SU-DHL-6 (cell line): Measurements from ENCODE around the gene COQ2.

Experiments used
- H2AFZ ChIP-seq: fragments of 200-600 bp; sonication (generic); 2 replicates; pipeline ENCODE4 v1.6.1; 2014; ENCODE audit warnings: low read depth, mild to moderate bottlenecking, moderate library complexity, mixed read lengths, antibody characterized with exemption, low read length; ENCODE audit not compliant: severe bottlenecking
- H3F3A ChIP-seq: fragments of 200-600 bp; shearing (Covaris generic); 2 replicates; pipeline ENCODE4 v1.6.0; 2016; ENCODE audit warnings: antibody characterized with exemption, mild to moderate bottlenecking; ENCODE audit not compliant: insufficient read depth
- H3K27ac ChIP-seq: fragments of 200-600 bp; sonication (generic); 2 replicates; pipeline ENCODE4 v1.5.1; 2016; ENCODE audit warnings: low read depth, mild to moderate bottlenecking, low read length, moderate library complexity, mixed read lengths
- H3K27me3 ChIP-seq: fragments of 200-600 bp; sonication (generic), shearing (Covaris generic); 2 replicates; pipeline ENCODE4 v1.6.0; 2014; ENCODE audit warnings: mild to moderate bottlenecking, low read length
- H3K36me3 ChIP-seq: fragments of 200-600 bp; sonication (generic); 2 replicates; pipeline ENCODE4 v1.6.1; 2014; ENCODE audit warnings: mild to moderate bottlenecking, low read length, mixed read lengths
- H3K4me2 ChIP-seq: fragments of 300-600, 200-600 bp; shearing (Covaris generic), sonication (generic); 2 replicates; pipeline ENCODE4 v1.6.0; 2014; ENCODE audit warnings: low read length, low read depth, mild to moderate bottlenecking; ENCODE audit not compliant: poor library complexity, severe bottlenecking
- H3K4me3 ChIP-seq: fragments of 200-600 bp; sonication (generic); 2 replicates; pipeline ENCODE4 v1.5.1; 2014; ENCODE audit warnings: antibody characterized with exemption, low read length, mild to moderate bottlenecking, mixed read lengths; ENCODE audit not compliant: insufficient read depth, poor library complexity, severe bottlenecking
- H3K79me2 ChIP-seq: fragments of 200-600 bp; sonication (generic); 2 replicates; pipeline ENCODE4 v1.6.1; 2014; ENCODE audit warnings: mild to moderate bottlenecking, low read length, moderate library complexity; ENCODE audit not compliant: insufficient read depth
- H3K9ac ChIP-seq: fragments of 200-600 bp; sonication (generic); 2 replicates; pipeline ENCODE4 v1.7.0; 2014; ENCODE audit warnings: mild to moderate bottlenecking, low read length
- H3K9me2 ChIP-seq: fragments of 200-600 bp; sonication (generic); replicated peaks from 2 replicates; pipeline ENCODE4 v1.6.1; 2014; ENCODE audit warnings: low read length; ENCODE audit not compliant: insufficient read depth
- H3K9me3 ChIP-seq: fragments of 200-600 bp; sonication (generic); 2 replicates; pipeline ENCODE4 v1.6.1; 2014; ENCODE audit warnings: low read length, mixed read lengths; ENCODE audit not compliant: insufficient read depth
- H4K20me1 ChIP-seq: fragments of 200-600 bp; sonication (generic); 2 replicates; pipeline ENCODE4 v1.6.1; 2014; ENCODE audit warnings: low read depth, mild to moderate bottlenecking, antibody characterized with exemption, low read length, moderate library complexity, mixed read lengths
- EZH2phosphoT487 ChIP-seq: fragments of 200-600 bp; sonication (generic), shearing (Covaris generic); conservative IDR thresholded peaks from 2 replicates; pipeline ENCODE4 v1.6.1; 2018; ENCODE audit warnings: mild to moderate bottlenecking, antibody characterized with exemption, low read length, moderate library complexity, mixed read lengths
- TF ChIP-seq, protein P1 (sequence below): fragments of 200-600 bp; sonication (generic); IDR thresholded peaks from one replicate; pipeline ENCODE4 v1.5.1; 2017; ENCODE audit warnings: antibody characterized with exemption, mild to moderate bottlenecking, low read length, moderate library complexity; ENCODE audit not compliant: insufficient read depth, poor library complexity, severe bottlenecking

COQ2 gene

DNA sequence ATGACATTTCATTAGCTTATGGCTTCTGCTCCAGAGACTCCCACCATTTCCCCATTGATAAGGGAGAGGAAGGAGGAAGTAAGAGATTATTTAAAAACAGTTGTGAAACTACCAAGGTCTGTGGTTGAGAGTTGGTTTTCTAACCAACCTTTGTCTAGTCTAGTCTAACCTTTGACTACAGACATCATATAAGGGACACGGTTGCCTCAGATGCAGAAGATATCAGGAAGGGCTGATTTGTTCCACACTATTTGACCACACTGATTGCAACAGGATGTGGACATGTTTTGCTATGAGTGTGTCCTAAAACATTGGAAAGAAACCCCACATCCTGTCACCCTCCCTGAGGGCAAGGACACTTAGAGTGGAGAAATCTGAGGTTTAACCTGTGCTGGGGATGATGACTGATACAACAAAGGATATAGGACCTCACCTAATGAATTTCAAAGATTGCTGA lies 53.0 kb downstream of the COQ2 start:
- Histone ChIP-seq H2AFZ (no peak overlapping the region), H3K79me2 (no peaks in the 10 kb centered on the region), H3K9ac (no peak overlapping the region), H3K36me3 (no peaks in the 10 kb centered on the region), H3K9me2 (no peaks in the 10 kb centered on the region), H3K27me3 (no peaks in the 10 kb centered on the region), H3K27ac (no peak overlapping the region), H3K4me3 (no peak overlapping the region), H3F3A (no peaks in the 10 kb centered on the region), H4K20me1 (no peaks in the 10 kb centered on the region), H3K9me3 (no peaks in the 10 kb centered on the region), H3K4me2 (no peak overlapping the region)
- TF ChIP-seq, protein P1, sequence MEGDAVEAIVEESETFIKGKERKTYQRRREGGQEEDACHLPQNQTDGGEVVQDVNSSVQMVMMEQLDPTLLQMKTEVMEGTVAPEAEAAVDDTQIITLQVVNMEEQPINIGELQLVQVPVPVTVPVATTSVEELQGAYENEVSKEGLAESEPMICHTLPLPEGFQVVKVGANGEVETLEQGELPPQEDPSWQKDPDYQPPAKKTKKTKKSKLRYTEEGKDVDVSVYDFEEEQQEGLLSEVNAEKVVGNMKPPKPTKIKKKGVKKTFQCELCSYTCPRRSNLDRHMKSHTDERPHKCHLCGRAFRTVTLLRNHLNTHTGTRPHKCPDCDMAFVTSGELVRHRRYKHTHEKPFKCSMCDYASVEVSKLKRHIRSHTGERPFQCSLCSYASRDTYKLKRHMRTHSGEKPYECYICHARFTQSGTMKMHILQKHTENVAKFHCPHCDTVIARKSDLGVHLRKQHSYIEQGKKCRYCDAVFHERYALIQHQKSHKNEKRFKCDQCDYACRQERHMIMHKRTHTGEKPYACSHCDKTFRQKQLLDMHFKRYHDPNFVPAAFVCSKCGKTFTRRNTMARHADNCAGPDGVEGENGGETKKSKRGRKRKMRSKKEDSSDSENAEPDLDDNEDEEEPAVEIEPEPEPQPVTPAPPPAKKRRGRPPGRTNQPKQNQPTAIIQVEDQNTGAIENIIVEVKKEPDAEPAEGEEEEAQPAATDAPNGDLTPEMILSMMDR = no peak
- TF ChIP-seq EZH2phosphoT487 = no peak

DNA sequence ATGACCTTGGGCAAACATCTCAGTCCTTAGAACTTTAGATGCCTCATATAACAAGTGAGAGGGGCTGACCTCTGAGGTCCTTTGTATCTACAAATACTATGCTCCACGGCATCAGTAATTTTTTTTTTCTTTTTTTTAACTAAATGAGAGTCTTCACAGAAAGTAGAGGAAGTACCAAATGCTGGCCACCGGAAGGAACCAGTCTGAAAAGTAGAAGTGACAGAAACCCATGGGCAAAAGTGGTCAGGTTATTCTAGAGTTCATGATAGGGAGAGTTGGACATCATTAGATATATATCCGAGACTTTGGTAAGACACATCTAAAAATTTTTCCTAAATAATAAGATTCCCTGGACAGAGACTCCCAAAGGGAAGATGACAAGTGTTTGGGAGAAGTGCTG lies 53.7 kb downstream of the COQ2 start:
- Histone ChIP-seq H3K36me3 (no peaks in the 10 kb centered on the region), H3K9me2 (no peaks in the 10 kb centered on the region), H2AFZ (no peak overlapping the region), H3K4me2 (no peak overlapping the region), H3K27ac (no peak overlapping the region), H3K27me3 (no peaks in the 10 kb centered on the region), H3K9me3 (no peaks in the 10 kb centered on the region), H3F3A (no peaks in the 10 kb centered on the region), H3K4me3 (no peak overlapping the region), H4K20me1 (no peaks in the 10 kb centered on the region), H3K9ac (no peak overlapping the region), H3K79me2 (no peaks in the 10 kb centered on the region)
- TF ChIP-seq, protein P1 = no peak
- no peak for TF ChIP-seq EZH2phosphoT487

DNA sequence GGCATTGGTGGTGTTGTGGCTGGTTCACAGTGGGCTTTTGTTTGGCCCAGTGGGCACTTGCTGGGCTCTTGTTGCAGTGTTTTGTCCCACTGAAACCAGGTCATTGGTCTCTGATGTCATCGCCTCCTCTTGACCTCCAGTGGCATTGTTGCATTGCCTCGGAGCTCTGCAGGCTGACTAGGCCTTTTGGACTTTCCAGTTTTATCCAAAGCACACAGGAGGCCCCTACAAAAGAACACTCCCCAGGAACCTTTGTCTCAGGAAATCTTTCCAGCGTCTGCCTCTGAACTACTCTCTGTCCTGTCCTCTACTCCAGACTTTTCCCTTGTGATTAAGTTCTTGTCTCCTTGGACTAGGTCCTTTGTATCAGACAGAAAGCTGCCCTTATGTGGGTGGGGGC lies 54.8 kb downstream of the COQ2 start:
- Histone ChIP-seq H3K9ac (no peak overlapping the region), H3K4me2 (no peak overlapping the region), H3F3A (no peaks in the 10 kb centered on the region), H3K9me3 (no peaks in the 10 kb centered on the region), H3K27ac (no peak overlapping the region), H3K9me2 (no peaks in the 10 kb centered on the region), H2AFZ (no peak overlapping the region), H4K20me1 (no peaks in the 10 kb centered on the region), H3K36me3 (no peaks in the 10 kb centered on the region), H3K79me2 (no peaks in the 10 kb centered on the region), H3K4me3 (no peak overlapping the region), H3K27me3 (no peaks in the 10 kb centered on the region)
- TF ChIP-seq EZH2phosphoT487 = no peak
- TF ChIP-seq, protein P1 = no peak

DNA sequence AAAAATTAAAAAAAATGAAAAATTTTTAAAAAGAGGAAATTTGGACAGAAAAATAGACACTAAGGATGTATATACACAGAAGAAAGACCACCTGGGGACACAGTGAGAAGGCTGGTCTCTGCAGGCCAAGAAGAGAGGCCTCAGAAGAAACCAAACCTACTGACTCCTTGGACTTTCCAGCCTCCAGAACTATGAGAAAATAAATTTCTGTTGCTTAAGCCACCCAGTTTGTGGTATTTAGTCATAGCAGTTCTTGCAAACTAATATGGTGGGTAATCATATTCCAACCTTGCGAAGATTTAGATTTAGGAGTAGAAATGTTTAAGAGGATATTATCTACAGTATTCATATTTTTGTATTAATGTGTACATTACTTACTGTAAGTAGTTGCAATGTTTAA lies 56.4 kb downstream of the COQ2 start:
- Histone ChIP-seq H3K79me2 (no peaks in the 10 kb centered on the region), H3K9me3 (no peaks in the 10 kb centered on the region), H3K27me3 (no peaks in the 10 kb centered on the region), H3K4me3 (no peak overlapping the region), H4K20me1 (no peaks in the 10 kb centered on the region), H3K36me3 (no peaks in the 10 kb centered on the region), H3K9ac (no peak overlapping the region), H2AFZ (no peak overlapping the region), H3K4me2 (no peak overlapping the region), H3K9me2 (no peaks in the 10 kb centered on the region), H3F3A (no peaks in the 10 kb centered on the region), H3K27ac (no peak overlapping the region)
- TF ChIP-seq EZH2phosphoT487 = no peak
